SU-DHL-6 (cell line): ENCODE measurements around the gene WNT4.

Source experiments
- H2AFZ ChIP-seq: fragments of 200-600 bp; sonication (generic); 2 replicates; pipeline ENCODE4 v1.6.1; 2014; ENCODE audit warnings: low read depth, mild to moderate bottlenecking, moderate library complexity, mixed read lengths, antibody characterized with exemption, low read length; ENCODE audit not compliant: severe bottlenecking
- H3F3A ChIP-seq: fragments of 200-600 bp; shearing (Covaris generic); 2 replicates; pipeline ENCODE4 v1.6.0; 2016; ENCODE audit warnings: antibody characterized with exemption, mild to moderate bottlenecking; ENCODE audit not compliant: insufficient read depth
- H3K27ac ChIP-seq: fragments of 200-600 bp; sonication (generic); 2 replicates; pipeline ENCODE4 v1.5.1; 2016; ENCODE audit warnings: low read depth, mild to moderate bottlenecking, low read length, moderate library complexity, mixed read lengths
- H3K27me3 ChIP-seq: fragments of 200-600 bp; sonication (generic), shearing (Covaris generic); 2 replicates; pipeline ENCODE4 v1.6.0; 2014; ENCODE audit warnings: mild to moderate bottlenecking, low read length
- H3K36me3 ChIP-seq: fragments of 200-600 bp; sonication (generic); 2 replicates; pipeline ENCODE4 v1.6.1; 2014; ENCODE audit warnings: mild to moderate bottlenecking, low read length, mixed read lengths
- H3K4me2 ChIP-seq: fragments of 300-600, 200-600 bp; shearing (Covaris generic), sonication (generic); 2 replicates; pipeline ENCODE4 v1.6.0; 2014; ENCODE audit warnings: low read length, low read depth, mild to moderate bottlenecking; ENCODE audit not compliant: poor library complexity, severe bottlenecking
- H3K4me3 ChIP-seq: fragments of 200-600 bp; sonication (generic); 2 replicates; pipeline ENCODE4 v1.5.1; 2014; ENCODE audit warnings: antibody characterized with exemption, low read length, mild to moderate bottlenecking, mixed read lengths; ENCODE audit not compliant: insufficient read depth, poor library complexity, severe bottlenecking
- H3K79me2 ChIP-seq: fragments of 200-600 bp; sonication (generic); 2 replicates; pipeline ENCODE4 v1.6.1; 2014; ENCODE audit warnings: mild to moderate bottlenecking, low read length, moderate library complexity; ENCODE audit not compliant: insufficient read depth
- H3K9ac ChIP-seq: fragments of 200-600 bp; sonication (generic); 2 replicates; pipeline ENCODE4 v1.7.0; 2014; ENCODE audit warnings: mild to moderate bottlenecking, low read length
- H3K9me2 ChIP-seq: fragments of 200-600 bp; sonication (generic); replicated peaks from 2 replicates; pipeline ENCODE4 v1.6.1; 2014; ENCODE audit warnings: low read length; ENCODE audit not compliant: insufficient read depth
- H3K9me3 ChIP-seq: fragments of 200-600 bp; sonication (generic); 2 replicates; pipeline ENCODE4 v1.6.1; 2014; ENCODE audit warnings: low read length, mixed read lengths; ENCODE audit not compliant: insufficient read depth
- H4K20me1 ChIP-seq: fragments of 200-600 bp; sonication (generic); 2 replicates; pipeline ENCODE4 v1.6.1; 2014; ENCODE audit warnings: low read depth, mild to moderate bottlenecking, antibody characterized with exemption, low read length, moderate library complexity, mixed read lengths
- EZH2phosphoT487 ChIP-seq: fragments of 200-600 bp; sonication (generic), shearing (Covaris generic); conservative IDR thresholded peaks from 2 replicates; pipeline ENCODE4 v1.6.1; 2018; ENCODE audit warnings: mild to moderate bottlenecking, antibody characterized with exemption, low read length, moderate library complexity, mixed read lengths
- TF ChIP-seq, protein P1 (sequence below): fragments of 200-600 bp; sonication (generic); IDR thresholded peaks from one replicate; pipeline ENCODE4 v1.5.1; 2017; ENCODE audit warnings: antibody characterized with exemption, mild to moderate bottlenecking, low read length, moderate library complexity; ENCODE audit not compliant: insufficient read depth, poor library complexity, severe bottlenecking

Gene WNT4

DNA sequence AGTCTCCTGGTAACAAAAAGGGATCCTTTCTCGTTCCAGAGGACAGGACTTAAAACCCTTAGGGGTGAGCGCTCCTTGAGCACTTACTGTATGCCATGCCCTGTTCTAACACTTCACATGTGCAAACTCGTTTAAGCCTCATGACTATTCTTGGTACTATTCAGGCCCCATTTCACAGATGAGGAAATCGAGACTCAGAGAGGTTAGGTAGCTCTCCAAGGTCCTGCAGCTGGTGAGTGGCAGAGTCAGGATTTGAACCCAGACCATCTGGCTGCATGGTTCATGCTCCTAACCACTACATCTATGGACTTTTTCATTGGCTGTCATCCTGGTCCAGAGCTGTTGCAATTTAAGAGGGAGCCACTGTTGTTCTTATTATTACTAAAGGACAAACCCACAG is 46.7 kb upstream of the WNT4 start:
- H3K27me3 ChIP-seq, result no peaks in the 10 kb centered on the region
- no peaks in the 10 kb centered on the region for H3F3A ChIP-seq
- TF ChIP-seq, protein P1, sequence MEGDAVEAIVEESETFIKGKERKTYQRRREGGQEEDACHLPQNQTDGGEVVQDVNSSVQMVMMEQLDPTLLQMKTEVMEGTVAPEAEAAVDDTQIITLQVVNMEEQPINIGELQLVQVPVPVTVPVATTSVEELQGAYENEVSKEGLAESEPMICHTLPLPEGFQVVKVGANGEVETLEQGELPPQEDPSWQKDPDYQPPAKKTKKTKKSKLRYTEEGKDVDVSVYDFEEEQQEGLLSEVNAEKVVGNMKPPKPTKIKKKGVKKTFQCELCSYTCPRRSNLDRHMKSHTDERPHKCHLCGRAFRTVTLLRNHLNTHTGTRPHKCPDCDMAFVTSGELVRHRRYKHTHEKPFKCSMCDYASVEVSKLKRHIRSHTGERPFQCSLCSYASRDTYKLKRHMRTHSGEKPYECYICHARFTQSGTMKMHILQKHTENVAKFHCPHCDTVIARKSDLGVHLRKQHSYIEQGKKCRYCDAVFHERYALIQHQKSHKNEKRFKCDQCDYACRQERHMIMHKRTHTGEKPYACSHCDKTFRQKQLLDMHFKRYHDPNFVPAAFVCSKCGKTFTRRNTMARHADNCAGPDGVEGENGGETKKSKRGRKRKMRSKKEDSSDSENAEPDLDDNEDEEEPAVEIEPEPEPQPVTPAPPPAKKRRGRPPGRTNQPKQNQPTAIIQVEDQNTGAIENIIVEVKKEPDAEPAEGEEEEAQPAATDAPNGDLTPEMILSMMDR, result no peak
- no peak for TF ChIP-seq EZH2phosphoT487
- H3K9me2 ChIP-seq, result no peaks in the 10 kb centered on the region
- H3K27ac ChIP-seq, result no peak overlapping the region
- no peak overlapping the region for H2AFZ ChIP-seq
- no peaks in the 10 kb centered on the region for H3K9me3 ChIP-seq
- H3K4me2 ChIP-seq, result no peak overlapping the region
- H3K36me3 ChIP-seq, result no peaks in the 10 kb centered on the region
- H3K79me2 ChIP-seq, result no peaks in the 10 kb centered on the region
- H4K20me1 ChIP-seq, result no peaks in the 10 kb centered on the region
- no peak overlapping the region for H3K4me3 ChIP-seq
- no peak overlapping the region for H3K9ac ChIP-seq

DNA sequence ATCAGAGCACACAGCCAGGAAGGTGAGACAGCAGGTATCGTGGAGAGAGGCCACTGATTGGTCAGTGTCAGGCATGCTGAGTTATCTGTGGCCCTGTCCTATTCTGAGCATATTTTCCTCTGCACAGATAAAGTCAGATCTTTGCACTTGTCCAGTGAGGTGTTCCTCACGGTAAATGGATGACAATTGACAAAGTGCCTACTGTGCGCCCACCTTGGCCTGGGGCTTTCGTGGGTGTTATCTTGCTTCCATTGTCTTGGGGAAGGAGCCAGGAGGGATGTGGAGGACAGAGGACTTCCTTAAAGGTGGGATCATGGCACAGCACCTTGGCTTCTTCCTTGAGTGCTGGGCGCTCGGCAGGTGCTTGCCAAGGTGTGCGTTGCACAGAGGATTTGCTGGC is 46.0 kb upstream of the WNT4 start:
- Histone ChIP-seq H3K4me3 (no peak overlapping the region), H2AFZ (no peak overlapping the region), H3K9me3 (no peaks in the 10 kb centered on the region), H3F3A (no peaks in the 10 kb centered on the region), H3K9me2 (no peaks in the 10 kb centered on the region), H3K27me3 (no peaks in the 10 kb centered on the region), H3K27ac (no peak overlapping the region), H4K20me1 (no peaks in the 10 kb centered on the region), H3K9ac (no peak overlapping the region), H3K79me2 (no peaks in the 10 kb centered on the region), H3K36me3 (no peaks in the 10 kb centered on the region), H3K4me2 (no peak overlapping the region)
- TF ChIP-seq, protein P1, result no peak
- TF ChIP-seq EZH2phosphoT487, result no peak

DNA sequence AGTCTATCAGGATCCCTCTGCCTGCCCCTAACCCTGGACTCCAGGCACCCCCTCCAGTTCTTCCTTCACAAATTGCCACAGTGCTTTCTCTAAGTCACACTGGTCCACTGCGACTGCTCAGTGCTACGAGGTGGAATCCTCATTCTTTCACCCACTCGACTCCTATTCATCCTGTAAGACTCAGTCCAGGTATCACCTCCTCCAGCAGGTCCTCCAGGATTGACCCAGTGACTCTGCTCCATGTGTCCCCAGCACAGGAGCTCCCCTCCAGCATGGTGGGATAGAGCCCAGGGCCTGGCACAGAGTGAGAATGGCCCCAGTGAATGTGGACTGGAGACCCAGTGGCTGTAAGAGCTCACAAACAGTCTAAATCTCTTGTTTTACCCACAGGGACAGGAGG is 45.5 kb upstream of the WNT4 start:
- Histone ChIP-seq H3K36me3 (no peaks in the 10 kb centered on the region), H4K20me1 (no peaks in the 10 kb centered on the region), H3K9me2 (no peaks in the 10 kb centered on the region), H2AFZ (no peak overlapping the region), H3K27ac (no peak overlapping the region), H3K27me3 (no peaks in the 10 kb centered on the region), H3K4me3 (no peak overlapping the region), H3K9ac (no peak overlapping the region), H3F3A (no peaks in the 10 kb centered on the region), H3K4me2 (no peak overlapping the region), H3K9me3 (no peaks in the 10 kb centered on the region), H3K79me2 (no peaks in the 10 kb centered on the region)
- no peak for TF ChIP-seq EZH2phosphoT487
- TF ChIP-seq, protein P1, result no peak

DNA sequence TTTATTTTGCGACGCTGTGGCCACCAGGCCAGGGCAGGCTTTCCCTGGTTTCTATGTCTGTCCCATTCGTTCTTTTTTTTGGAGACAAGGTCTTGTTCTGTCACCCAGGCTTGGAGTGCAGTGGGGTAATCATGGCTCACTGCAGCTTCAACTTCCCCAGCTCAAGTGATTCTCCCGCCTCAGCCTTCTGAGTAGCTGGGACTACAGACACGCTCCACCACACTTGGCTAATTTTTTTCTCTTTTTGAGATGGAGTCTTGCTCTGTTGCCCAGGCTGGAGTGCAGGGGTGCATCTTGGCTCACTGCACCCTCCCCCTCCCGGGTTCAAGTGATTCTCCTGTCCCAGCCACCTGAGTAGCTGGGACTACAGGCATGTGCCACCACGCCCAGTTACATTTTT is 43.4 kb upstream of the WNT4 start:
- no peaks in the 10 kb centered on the region for H4K20me1 ChIP-seq
- H2AFZ ChIP-seq, result no peak overlapping the region
- H3K4me3 ChIP-seq, result no peak overlapping the region
- no peaks in the 10 kb centered on the region for H3K9me3 ChIP-seq
- H3K4me2 ChIP-seq, result no peak overlapping the region
- H3K36me3 ChIP-seq, result no peaks in the 10 kb centered on the region
- no peaks in the 10 kb centered on the region for H3K79me2 ChIP-seq
- no peak overlapping the region for H3K9ac ChIP-seq
- H3F3A ChIP-seq, result no peaks in the 10 kb centered on the region
- H3K27ac ChIP-seq, result no peak overlapping the region
- no peaks in the 10 kb centered on the region for H3K9me2 ChIP-seq
- no peaks in the 10 kb centered on the region for H3K27me3 ChIP-seq
- TF ChIP-seq, protein P1, result no peak
- no peak for TF ChIP-seq EZH2phosphoT487
